ENCODE results near the gene RING1.

The RING1 gene

DNA sequence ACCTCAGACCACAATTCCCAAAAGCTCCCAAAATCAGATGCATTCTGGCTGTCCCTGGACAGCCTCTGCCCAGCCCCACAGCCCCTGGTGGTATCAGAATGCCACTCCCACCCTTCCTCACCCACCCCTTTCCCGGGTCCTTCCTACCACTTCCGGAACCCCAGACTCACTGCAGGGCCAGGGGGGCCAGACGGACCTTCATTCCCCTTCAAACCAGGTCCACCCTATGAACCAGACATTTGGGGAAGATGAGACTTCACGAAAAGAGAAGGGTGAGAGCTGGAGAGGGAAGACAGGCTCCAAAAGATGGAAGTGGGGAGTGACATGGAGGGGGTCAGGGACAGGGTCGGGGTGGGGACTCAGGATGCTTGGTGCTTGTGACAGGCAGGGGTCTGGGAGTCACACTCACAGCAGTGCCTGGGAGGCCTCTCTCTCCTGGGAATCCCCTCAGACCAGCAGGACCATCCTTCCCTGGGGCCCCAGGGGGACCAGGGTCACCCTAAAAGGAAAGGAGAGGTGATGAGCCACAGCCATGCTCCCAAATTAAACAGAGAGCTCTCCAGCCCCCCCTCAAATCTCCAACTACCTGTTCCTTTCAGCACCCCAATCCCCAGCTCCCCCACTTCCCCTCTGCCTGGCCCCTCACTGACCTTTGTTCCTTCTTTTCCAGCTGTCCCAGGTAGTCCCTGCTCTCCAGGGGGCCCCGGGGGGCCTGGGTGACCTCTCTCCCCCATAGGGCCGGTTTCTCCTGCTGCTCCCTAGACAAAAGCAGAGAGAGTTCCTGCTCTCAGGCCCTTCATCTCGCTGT, 36.2 kb upstream of the RING1 start:
- DNase-seq (ENCODE audit: low spot score): no peak

DNA sequence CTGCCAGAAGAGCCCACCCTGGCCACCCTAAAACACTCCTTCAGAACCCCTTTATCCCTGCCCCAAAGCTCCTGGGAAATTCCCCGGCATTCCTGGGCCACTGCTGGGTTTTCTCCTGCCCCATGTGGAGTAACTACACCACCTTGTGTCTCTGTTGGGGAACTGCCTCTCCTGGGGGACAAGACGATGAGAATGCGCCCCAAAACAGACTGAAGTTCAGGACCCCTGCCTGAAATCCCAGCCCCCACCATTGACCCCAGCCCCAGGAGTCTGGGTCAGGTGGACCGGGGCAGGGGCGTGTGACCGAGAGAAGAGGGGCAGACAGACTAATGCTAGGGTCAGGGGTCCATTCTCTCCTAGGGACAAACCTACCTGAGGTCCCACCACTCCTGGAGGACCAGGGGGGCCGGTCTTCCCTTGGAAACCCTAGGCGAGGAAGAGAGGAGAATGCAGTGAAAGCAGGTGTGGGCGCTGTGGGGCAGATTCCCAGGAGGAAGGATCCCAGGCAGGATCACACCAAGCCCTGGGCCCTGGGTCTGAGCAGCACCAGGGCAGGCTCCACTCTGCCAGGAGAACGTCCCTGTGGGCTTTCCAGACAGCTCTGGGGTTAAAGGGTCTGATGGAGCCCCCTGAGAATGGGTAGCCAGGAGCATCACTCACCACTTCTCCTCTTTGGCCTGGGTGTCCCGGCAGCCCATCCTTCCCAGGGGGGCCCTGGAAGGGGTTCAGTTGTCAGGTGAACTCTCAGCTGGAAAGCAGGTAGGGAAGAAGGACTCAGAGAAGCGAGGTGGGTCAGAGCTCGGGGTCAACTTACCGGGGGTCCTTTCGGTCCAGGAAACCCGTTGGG, 35.4 kb upstream of the RING1 start:
- DNase-seq (ENCODE audit: low spot score): no peak

DNA sequence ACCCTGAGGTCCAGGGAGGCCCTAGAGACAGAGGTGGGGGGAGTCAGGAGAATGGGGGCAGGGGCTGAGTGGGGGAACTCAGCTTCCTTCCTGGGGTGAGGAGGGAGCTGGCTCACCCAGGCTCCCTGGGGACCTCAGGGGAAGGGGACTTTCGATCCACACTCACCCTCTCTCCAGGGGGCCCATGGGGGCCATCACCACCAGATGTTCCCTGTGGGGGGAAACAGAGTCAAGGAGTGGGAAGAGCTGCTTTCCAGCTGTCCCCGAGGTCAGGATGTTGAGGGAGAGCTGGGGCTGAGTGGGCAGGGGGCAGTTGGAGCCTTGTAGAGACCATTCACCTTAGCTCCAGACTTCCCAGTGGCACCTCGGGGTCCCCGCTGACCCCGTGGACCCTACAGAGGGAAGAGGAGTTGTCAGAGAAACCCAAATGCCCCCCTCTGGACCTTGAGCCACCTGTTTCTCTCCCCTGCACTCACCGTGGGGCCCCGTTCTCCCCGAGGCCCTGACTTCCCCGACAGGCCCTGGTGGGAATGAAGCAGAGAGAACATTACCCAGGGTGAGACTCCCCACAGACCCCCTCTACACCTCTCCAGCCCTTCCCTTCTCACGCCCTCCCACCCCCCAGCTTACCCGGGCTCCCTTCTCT, 34.6 kb upstream of the RING1 start:
- DNase-seq (ENCODE audit: low spot score): no peak

DNA sequence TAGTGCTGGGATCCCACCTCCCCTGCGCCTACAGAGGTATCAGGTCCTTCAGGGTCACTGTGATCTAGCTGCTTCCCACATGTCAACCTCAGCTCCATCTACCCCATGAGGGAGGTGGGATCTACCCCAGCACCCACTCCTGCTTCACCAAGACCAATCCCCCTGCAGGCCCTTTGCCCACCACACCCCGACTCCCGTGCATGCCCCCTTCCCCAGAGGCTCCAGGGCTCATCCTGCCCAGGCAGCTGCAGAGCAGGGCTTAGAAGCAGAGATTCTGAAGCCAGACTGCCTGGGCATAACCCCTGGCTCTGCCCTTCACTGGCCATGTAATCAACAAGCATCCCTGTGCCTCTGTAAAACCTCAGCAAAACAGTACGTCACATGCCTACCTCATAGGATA, 33.5 kb upstream of the RING1 start:
- no peak for DNase-seq (ENCODE audit: low spot score)

DNA sequence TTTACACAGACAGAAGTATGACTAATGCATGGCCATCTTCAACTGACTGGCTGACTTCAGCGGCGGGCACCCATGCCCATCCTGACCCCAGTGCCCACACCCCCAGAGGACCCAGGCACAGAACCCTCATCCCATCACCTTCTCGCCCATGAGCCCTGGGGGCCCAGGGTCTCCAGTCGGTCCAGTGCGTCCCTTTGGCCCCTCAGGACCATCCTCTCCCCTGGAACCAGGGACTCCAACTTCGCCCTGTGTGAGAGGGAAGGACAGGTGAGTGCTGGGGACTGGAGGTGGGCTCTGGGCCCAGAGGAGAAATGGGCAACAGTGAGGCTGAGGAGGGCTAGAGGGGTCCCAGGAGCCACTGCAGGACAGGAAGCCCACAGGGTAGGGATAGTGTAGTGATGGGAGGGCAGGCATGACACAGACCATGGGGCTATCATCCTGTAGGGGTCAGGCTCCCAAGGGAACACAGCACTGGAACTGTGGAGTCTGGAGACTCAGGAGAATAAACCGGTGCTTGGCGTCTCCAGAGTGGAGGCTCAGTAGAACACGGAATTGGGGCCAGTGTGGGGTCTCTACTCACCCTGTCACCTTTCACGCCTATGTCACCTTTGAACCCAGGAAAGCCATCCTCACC, 32.7 kb upstream of the RING1 start:
- no peak for DNase-seq (ENCODE audit: low spot score)

DNA sequence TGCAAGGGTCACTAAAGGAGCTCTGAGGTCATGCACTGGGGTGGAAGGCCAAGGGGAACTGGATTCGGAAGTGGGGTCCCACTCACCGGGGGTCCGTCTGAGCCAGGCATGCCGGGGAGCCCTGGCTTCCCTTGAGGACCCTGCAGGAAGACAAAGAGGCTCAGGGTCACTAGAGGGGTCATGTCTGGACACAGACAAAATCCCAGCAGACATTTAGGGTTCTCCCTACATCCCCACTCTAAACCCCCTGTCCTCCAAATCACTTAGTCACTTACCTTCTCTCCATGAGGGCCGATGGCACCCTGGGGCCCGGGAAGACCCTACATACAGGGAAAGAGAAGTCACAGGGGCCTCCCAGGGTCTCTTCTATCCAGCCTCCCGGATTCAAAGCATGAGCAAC, 31.4 kb upstream of the RING1 start:
- DNase-seq (ENCODE audit: low spot score): no peak

DNA sequence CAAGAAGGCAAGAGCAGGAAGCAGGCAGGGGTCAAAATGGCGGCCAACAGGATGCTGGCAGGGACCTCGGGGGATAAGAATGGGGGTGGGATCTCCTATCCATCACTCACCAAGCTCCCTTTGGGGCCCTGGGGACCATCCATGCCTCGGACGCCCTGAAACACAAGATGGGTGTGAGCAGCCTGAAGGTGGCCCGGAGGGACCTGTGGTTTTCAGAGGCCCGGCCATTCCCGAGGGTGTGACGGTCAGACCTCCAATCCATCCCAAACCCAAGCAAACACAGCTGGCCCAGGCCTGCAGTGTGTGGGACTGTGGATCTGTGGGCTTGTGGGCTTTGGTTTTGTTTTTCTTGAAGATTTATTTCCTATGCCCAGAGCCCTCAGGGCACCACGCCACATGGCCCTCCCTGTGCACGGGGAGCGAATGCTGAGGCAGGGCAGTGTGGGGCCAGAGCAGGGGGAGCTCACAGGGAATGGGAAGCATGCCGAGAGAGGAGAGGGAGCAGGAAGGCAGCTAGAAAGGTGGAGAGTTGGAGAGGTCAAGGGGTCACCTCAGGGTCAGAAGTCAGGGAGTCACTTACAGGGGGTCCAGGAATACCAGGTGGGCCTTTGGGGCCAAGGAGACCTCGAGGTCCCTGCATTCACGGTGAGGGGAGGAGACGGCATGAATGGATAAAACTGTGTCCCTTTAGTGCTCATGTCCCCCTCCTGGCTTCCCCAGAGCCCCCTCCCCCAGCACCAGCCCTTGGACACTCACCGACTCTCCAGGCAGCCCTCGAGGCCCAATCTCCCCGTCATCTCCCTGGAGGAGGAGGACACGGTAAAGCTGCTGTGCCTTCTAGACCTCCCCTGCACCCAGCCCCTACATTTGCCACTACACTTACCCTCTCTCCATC, 30.5 kb upstream of the RING1 start:
- DNase-seq (ENCODE audit: low spot score): no peak

DNA sequence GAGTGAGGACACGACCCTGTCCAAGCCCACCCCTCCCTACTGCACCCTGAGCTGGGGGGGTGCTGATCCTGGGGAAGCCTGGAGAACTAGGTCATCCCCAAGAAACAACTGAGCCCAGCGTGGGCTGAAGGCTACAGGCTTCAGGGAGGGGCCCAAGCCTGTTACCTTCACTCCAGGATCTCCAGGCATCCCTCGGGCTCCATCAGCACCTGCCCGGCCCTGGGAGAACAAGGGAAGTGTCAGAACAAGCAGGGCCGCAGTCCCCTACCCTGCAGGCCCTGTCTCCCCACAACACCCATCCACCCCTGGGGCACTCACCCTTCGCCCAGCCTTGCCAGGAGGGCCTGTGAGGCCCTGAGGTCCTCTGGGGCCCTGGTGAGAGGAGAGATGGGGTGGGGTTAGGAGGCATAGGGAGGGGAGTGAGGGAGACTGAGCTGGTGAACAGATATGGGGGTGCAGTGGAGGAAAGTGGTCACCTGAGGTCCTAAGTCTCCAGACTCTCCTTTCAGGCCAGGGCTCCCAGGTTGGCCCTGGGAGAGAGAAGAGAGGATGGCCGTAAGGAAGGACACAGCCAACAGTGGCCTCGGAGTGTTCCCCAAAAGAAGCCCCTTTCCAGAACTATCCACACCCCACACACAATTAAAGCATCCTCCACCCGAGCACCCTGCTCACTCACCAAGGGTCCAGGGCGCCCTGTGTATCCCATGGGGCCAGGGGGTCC, 29.4 kb upstream of the RING1 start:
- DNase-seq (ENCODE audit: low spot score): no peak

DNA sequence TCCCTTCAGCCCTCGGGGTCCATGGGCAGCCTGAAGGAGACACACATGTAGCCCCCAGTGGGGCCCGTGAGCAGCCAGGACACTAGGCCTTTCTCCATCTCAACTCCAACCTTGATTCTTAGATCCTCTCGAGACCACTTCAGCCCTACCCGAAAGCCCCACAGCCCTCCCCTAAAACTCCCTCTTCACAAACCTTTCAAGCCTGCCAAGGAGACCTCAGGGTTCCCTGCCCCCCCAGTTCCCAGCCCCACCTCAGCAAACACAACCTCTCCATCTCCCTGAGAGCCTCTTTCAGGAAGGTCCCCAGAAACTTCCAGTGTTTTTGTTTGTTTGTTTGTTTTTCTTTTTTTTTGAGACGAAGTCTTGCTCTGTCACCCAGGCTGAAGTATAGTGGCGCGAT, 27.2 kb upstream of the RING1 start:
- DNase-seq (ENCODE audit: low spot score): no peak

DNA sequence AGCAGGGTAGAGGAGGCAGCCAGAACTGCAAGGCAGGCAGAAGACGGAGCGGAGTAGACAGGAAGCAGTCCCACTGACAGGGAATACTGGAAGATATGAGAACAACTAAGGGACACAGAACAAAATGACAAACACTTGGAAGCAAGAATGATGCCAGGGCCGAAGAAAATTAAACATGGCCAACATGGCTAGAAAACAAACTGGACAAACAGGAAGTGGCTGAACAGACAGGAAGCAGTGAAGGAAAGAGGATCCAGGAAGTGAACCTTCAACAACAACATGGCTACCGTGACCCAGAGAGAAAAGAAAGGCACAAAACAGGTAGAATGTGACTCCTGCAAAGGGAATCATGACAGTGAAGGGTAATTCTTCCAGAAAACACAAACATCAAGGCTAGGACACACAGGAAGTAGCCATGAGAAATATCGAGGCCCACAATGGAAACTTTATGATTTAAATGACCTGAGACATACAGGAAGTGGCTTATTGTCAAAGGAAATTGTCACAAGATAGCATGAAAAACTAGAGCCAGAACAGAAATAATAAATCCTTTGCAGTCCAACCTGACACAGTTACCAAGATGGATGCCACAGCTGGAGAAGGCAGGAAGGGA, 25.1 kb upstream of the RING1 start:
- no peak for DNase-seq (ENCODE audit: low spot score)

DNA sequence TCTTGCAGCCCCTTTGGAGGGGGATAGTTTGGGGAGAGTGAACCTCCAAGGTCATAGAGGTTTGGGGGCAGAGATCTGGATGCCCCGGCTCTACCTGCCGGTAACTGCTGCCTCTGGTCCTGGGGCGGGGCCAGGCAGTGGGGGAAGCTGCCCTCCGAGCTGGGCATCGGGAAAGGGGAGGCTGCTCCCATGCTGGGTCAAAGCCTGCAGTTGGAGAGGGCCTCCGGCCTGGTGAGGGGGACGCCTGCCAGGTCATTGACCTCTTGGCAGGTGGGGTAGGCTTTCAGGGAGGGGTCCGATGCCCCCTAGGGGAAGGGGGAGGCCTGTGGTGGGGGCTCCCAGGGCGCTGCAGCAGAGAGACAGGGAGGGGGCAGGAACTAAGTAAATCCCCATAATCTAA, 23.1 kb upstream of the RING1 start:
- no peak for DNase-seq (ENCODE audit: low spot score)

DNA sequence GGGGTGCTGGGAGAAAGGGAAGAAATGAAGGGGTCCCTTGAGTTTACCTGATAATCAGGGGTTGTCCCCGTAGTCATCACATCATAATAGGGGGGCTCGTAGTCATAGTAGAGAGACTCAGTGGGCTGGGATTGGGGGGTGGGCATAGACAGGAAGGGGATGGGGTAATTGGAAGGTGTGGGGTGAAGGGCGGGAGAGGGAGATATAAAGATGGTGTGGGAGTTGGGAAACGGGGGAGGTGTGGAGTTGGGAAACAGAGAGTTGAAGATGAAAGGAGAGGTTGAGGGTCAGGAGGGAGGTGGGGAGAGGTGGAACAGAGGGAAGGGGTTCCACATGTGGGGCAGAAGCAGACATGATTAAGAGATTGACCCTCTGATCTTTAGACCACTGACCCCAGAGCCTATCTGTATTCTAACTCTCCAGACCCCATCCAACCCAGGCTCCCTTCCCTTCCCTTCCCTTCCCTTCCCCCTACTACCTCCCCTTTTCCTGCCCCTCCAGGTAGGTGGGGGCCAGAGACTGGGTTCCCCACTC, 22.6 kb upstream of the RING1 start:
- no peak for DNase-seq (ENCODE audit: low spot score)

DNA sequence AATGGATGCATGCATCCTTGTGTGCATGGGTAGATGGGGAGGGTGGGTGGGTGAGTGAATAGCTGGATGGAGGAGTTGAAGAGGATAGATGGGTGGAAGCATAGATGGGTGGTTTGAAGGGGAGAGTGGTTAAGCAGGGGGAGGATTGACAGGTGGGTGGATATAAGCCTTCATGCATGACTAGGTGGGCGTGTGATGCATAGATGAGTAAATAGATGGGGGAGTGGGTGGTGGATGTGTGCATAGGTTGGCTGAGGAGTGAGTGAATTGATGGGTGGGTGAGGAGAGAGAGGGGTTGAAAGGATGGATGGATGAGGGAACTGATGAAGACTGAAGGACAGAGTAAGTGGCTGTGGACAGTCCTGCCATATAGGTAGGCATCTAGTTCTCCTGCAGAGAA, 20.5 kb upstream of the RING1 start:
- DNase-seq (ENCODE audit: low spot score): no peak

DNA sequence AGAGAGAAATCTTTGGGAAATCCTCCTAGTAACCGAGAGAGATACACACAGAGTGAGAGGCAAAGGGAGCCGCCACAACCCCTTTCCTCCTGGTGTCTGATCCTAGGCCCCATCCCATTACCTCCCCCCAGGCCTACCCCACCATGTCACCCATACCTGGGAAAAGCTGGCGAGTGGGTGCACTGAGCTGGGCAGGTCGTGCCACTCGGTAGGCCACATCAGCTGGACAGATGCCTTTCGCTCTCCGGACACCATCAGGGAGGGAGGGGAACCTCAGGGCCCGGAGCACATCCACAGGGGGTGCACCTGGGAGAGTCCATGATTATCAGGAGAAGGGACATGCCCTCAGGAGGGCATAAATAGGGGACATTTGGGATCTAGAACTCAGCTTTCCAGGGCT, 19.1 kb upstream of the RING1 start:
- no peak for DNase-seq (ENCODE audit: low spot score)

DNA sequence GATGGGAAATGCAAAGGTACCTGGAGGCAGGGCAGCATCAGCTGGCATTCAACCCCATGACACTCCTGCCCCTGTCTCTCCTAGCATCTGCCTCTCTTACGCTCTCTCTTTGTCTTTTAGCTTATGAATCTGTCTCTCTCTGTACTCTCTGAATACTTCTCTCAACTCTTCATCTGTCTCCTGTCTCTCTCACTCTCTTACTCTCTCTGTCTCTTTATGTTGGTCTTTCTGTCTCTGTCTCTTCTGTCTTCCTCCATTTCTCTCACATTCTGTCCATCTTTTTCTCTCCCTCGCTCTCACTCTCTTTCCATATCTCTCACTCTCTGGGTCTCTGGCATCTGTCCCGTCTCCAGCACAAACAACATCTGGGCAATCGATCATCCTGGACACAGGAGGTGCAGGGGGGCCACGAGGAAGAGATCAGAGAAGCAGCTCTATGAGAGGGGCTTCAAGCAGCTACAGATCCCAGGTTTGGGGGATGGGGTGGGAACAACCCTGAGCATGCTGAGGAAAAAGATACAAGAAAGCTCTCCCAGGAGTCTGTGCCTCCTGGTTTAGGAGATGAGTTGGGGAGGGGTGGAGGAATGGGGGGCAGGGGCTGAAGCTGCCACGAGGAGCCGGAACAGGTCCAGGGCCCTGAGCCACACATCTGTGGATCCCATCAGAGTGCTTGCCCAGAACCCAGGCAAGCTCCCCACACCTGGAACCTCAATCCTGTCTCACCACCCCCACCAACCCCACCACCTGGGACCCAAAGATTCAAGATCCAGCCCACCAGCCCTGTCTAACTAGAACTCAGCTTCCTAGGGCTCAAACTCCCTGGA, 18.5 kb upstream of the RING1 start:
- no peak for DNase-seq (ENCODE audit: low spot score)

DNA sequence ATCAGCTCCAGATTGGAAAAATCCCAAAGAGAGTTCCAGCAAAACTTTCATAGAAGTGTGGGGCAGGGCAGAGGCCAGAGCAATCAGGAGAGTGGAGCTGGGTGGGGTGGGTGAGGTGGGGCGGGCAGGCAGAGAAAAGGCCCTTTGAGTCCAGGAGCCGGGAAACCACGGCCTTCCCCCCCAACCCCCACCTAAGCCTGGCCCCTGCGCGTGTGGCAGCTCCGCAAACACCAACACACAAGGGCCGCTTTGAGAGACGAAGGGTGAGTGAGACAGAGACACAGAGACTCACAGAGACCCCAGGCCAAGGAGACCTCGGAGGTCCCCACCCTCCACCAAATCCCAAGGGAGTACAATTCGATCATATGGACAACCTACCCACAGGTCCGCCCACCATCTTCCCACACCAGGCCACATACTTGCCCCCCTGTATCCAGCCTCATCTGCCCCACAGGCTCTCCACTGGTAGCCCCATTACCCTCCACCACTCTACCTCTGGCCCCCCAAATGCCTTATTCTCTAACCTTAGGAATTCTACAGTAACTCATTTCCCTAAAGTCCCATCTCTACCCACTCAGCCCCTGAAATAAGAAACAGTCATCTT, 17.7 kb upstream of the RING1 start:
- DNase-seq (ENCODE audit: low spot score): no peak

DNA sequence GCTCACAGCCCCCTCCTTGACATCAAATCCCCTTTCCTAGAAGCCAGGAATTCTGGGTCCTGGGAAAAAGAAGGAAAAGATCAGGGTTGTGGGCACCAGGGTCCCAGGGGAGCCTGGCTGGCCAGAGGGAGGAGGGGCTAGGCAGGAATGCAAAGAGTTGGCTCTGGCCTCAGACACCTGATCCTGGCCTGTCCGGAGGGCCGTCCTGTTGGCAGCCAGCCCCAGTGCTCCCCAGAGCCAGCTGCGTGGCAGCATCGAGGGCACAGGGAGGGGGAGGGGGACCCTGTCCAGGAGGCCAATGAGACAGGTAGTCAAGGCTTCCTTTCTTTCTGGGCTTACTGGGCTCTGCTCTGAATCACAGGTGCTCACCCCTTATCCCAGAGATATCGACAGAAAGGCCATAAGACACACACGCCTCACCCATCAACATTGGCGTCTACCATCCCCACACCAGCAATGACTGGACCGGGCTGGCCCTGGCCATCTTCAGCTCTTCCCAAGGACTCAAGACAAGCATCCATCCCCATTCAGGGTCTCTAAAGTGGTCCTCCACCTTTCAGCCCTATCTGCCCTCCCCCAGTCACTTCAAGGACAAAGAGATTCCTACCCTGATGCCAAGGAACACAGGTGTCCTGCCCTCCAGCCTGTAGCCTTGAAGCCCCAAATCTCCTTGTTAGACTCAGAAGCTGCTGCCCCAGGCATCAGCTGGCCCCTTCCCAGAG, 16.8 kb upstream of the RING1 start:
- no peak for DNase-seq (ENCODE audit: low spot score)

DNA sequence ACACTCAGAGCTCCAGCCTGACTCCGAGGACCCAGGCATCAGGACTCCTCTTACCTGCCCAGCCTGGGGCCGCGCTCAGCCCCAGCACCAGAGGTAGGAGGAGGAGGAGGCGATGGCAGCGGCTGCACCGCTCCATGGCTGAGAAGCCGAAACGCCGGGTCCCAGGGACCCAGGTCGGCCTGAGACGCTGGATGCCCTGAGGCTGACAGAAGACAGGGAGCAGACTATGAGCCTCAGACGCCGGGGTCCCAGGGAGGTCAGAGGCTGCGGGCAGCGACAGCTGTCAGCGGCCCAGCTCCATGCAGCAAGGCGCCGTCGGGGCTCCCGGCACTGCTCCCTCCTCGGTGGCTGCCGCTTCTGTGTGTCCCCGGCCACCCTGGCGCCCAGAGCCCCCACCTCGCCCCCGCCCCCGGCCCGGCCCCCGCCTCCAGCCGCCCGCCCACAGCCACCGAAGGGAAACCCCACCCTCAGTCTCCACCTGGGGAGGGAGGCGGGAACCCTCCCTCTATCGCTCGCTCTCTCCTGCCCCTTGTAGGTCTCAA, 16.1 kb upstream of the RING1 start, which contains the start of gene COL11A2:
Gene COL11A2, minus strand, starts transcription at position 363 of the 542 bp plus-strand sequence. Its CDS starts 227 bp downstream, at position 136.
- DNase-seq (ENCODE audit: low spot score): no peak

Measured in kidney capillary endothelial cell (primary cell).